Transverse colon (tissue), 1 donor: ENCODE results near the gene COL9A1.

Experiments used
- EP300 ChIP-seq: sonication (generic); formaldehyde crosslinking; IDR thresholded peaks from one replicate; pipeline ENCODE4 v1.6.1; 2017; ENCODE audit warnings: antibody characterized with exemption, low read depth
- POLR2A ChIP-seq: fragments of 450-650 bp; IDR thresholded peaks from one replicate; pipeline ENCODE4 v1.6.1; 2016; ENCODE audit warnings: antibody characterized with exemption, mild to moderate bottlenecking, moderate library complexity

DNA sequence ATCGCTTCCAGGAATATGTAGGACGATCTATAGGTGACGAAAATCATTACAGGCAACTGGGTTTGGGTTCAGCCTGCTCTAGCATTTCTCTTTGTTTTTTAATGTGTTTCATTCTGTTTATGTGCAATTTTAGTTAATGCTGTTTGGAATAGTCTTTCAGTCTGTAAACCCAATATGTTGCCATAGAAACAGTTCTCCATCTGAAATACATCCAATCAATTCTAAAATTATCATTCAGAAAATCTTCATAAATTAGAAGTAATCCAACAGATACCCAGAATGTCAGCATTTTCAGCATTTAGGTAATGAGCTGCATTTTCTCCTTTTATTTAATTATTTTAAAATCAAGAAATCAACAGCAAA lies 34.8 kb upstream of the COL9A1 start:
- TF ChIP-seq POLR2A (no peak), EP300 (no peak)
